ENCODE measurements around the gene ICAM1. TPM values are rescaled to one million over a fixed set of nuclear protein-coding genes. Genes with fewer than 3 reads are reported as not detected.
"Not testable (repeated sequence)": the region's sequence is repeated elsewhere in the genome, so short reads cannot be mapped to it uniquely, and the experiment has no call there.

Gene ICAM1
- total RNA-seq, 1 experiment from 2014 or later: 147 TPM

DNA sequence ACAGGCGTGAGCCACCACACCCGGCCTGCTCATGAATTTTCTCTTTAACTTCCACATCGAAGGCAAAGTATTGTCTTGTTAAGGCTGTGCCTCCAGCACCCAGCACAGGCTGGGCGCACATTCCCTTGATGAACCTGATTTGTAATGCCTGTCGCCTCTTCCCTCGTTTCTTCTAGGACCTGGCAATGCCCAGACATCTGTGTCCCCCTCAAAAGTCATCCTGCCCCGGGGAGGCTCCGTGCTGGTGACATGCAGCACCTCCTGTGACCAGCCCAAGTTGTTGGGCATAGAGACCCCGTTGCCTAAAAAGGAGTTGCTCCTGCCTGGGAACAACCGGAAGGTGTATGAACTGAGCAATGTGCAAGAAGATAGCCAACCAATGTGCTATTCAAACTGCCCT lies 3.7 kb downstream of the ICAM1 start:
- intact Hi-C loops (cut with micrococcal nuclease; ENCODE audit: unreplicated experiment): no loop called here
- Mint-ChIP-seq H3K27me3 (ENCODE audit: unreplicated experiment) (no peaks in the 10 kb centered on the region), H3K4me1 (ENCODE audit: low read depth, unreplicated experiment) (peaks cover 15% of the 10 kb centered on the region), H3K9me3 (ENCODE audit: low read depth, unreplicated experiment) (no peaks in the 10 kb centered on the region), H3K27ac (ENCODE audit: unreplicated experiment) (no peak overlapping the region), H3K4me3 (ENCODE audit: low read depth, unreplicated experiment) (peak overlapping the region; percentile 24), H3K36me3 (ENCODE audit: insufficient read depth, unreplicated experiment) (peaks cover 93% of the 10 kb centered on the region)
- TF ChIP-seq, protein P1, sequence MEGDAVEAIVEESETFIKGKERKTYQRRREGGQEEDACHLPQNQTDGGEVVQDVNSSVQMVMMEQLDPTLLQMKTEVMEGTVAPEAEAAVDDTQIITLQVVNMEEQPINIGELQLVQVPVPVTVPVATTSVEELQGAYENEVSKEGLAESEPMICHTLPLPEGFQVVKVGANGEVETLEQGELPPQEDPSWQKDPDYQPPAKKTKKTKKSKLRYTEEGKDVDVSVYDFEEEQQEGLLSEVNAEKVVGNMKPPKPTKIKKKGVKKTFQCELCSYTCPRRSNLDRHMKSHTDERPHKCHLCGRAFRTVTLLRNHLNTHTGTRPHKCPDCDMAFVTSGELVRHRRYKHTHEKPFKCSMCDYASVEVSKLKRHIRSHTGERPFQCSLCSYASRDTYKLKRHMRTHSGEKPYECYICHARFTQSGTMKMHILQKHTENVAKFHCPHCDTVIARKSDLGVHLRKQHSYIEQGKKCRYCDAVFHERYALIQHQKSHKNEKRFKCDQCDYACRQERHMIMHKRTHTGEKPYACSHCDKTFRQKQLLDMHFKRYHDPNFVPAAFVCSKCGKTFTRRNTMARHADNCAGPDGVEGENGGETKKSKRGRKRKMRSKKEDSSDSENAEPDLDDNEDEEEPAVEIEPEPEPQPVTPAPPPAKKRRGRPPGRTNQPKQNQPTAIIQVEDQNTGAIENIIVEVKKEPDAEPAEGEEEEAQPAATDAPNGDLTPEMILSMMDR (IDR thresholded peaks at IDR 0.05; ENCODE audit: unreplicated experiment): no peak
- CTCF ChIA-PET: interaction anchor here (0.7 kb wide), 1 partner anchor 242 kb away, joined by 3 read pairs; no protein-coding TSS in a partner anchor
- no TSS peak for BruUV-seq (replicated peaks)
- DNase-seq: no peak

DNA sequence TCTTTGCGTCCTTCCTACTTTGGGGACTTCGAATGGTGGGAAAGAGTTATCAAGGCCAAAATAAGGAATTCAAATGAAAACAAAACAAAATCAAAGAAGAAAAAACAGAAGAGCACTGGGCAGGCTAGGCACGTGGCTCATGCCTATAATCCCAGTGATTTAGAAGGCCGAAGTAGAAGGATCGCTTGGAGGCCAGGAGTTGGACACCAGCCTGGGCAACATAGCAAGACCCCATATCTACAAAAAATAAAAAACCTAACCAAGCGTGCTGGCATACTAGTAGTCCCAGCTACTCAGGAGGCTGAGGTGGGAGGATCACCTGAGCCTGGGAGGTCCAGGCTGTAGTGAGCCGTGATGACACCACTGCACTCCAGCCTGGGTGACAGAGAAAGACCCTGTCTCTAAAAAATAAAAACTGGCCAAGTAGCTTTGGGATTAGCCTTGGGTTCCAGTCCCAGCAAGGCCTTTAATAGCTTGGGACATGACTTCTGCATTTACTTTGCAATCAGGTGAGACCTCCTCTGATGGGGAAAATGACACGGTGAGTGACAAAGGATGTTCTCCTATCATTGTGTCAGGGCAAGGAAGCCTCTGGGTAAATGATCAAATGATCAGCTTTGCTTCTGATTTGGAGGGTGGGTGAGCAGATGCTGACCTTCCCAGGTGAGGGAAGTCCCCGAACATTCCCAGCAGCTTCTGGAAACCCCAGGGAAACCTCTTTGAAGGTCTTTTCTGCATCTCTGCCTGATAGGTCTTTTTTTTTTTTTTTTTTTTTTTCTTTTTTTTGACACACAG lies 7.1 kb downstream of the ICAM1 start:
- Mint-ChIP-seq H3K4me3 (ENCODE audit: low read depth, unreplicated experiment) (no peak overlapping the region), H3K9me3 (ENCODE audit: low read depth, unreplicated experiment) (no peaks in the 10 kb centered on the region), H3K36me3 (ENCODE audit: insufficient read depth, unreplicated experiment) (peaks cover 80% of the 10 kb centered on the region), H3K27ac (ENCODE audit: unreplicated experiment) (no peak overlapping the region), H3K27me3 (ENCODE audit: unreplicated experiment) (no peaks in the 10 kb centered on the region), H3K4me1 (ENCODE audit: low read depth, unreplicated experiment) (peaks cover 15% of the 10 kb centered on the region)
- intact Hi-C loops (cut with micrococcal nuclease; ENCODE audit: unreplicated experiment): no loop called here
- no TSS peak for BruUV-seq (replicated peaks)
- no peak for DNase-seq
- TF ChIP-seq, protein P1 (IDR thresholded peaks at IDR 0.05; ENCODE audit: unreplicated experiment): no peak
- CTCF ChIA-PET: interaction anchor here (0.7 kb wide), 1 partner anchor 299 kb away, joined by 8 read pairs; no protein-coding TSS in a partner anchor

DNA sequence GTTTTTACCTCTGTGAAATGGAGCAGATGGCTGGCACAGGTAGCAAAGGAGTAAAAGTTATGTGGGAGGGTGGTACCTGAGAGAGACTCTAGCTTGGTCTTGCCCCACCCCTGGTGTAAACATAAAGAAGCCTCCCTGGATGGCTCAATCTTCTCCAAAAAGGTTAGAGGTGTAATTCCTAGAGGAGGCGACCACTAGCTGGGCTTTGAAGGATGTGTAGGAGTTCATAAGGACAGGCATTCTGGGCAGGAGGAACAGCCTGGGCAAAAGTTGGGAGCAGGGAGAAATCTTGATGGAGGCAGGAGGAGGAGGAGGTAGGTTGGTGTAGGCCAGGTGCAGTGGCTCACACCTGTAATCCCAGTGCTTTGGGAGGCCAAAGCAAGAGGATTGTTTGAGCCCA lies 8.0 kb downstream of the ICAM1 start:
- CTCF ChIA-PET: interaction anchor here (0.7 kb wide), 1 partner anchor 300 kb away, joined by 8 read pairs; no protein-coding TSS in a partner anchor
- no peak overlapping the region for H3K4me3 Mint-ChIP-seq (ENCODE audit: low read depth, unreplicated experiment)
- no peak for DNase-seq
- no TSS peak for BruUV-seq (replicated peaks)
- peaks cover 11% of the 10 kb centered on the region for H3K4me1 Mint-ChIP-seq (ENCODE audit: low read depth, unreplicated experiment)
- no peaks in the 10 kb centered on the region for H3K27me3 Mint-ChIP-seq (ENCODE audit: unreplicated experiment)
- peaks cover 74% of the 10 kb centered on the region for H3K36me3 Mint-ChIP-seq (ENCODE audit: insufficient read depth, unreplicated experiment)
- no peaks in the 10 kb centered on the region for H3K9me3 Mint-ChIP-seq (ENCODE audit: low read depth, unreplicated experiment)
- no peak overlapping the region for H3K27ac Mint-ChIP-seq (ENCODE audit: unreplicated experiment)
- TF ChIP-seq, protein P1 (IDR thresholded peaks at IDR 0.05; ENCODE audit: unreplicated experiment): no peak
- intact Hi-C loops (cut with micrococcal nuclease; ENCODE audit: unreplicated experiment): no loop called here

DNA sequence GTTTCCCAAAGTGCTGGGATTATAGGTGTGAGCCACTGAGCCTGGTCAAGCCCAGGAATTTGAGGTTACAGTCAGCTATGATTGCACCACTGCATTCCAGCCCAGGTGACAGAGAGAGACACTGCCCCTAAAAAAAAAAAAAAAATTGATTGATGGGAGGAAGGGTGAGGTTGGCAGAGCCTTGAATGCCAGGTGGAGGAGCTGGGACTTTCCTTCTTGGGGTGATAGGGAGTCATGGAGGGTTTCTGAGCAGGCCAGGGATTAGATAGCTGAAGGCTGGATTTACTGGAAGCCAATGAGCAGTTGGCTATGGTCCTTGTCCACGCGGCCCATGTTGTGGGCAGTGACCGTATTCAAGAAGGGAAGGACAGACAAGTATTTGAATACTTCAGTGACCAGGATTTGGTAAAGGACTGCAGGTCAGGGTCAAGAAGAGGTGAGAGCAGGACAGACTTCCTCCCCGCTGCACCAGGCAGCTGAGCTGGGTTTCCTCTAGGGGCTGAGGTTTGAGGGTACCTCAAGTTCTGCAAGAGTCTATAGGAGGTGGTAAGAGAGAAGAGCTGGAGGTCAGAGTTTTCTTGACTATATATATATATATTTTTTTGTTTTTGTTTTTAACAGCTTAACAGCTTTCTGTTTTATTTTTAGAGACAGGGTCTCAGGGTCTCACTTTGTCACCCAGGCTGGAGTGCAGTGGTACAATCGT lies 9.0 kb downstream of the ICAM1 start:
- no peak overlapping the region for H3K4me3 Mint-ChIP-seq (ENCODE audit: low read depth, unreplicated experiment)
- H3K27ac Mint-ChIP-seq (ENCODE audit: unreplicated experiment): peak overlapping the region; percentile 7
- CTCF ChIA-PET: interaction anchor here (1.0 kb wide), 1 partner anchor 9 kb away, joined by 3 read pairs; the partner anchor contains the start of gene ICAM1

DNA sequence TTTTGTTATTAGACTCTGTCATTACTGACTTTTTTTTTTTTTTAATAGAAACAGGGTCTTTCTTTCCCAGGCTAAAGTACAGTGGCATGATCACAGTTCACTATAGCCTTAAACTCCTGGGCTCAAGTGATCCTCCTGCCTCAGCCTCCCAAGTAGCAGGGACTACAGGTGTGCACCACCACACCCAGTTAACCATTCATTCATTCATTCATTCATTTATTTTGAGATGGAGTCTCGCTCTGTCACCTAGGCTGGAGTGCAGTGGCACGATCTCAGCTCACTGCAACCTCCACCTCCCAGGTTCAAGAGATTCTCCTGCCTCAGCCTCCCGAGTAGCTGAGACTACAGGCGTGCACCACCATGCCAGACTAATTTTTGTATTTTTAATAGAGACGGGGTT lies 11.1 kb downstream of the ICAM1 start:
- H3K4me3 Mint-ChIP-seq (ENCODE audit: low read depth, unreplicated experiment); H3K4me1 Mint-ChIP-seq (ENCODE audit: low read depth, unreplicated experiment); H3K9me3 Mint-ChIP-seq (ENCODE audit: low read depth, unreplicated experiment); DNase-seq; BruUV-seq (replicated peaks); intact Hi-C loops (cut with micrococcal nuclease; ENCODE audit: unreplicated experiment); H3K27me3 Mint-ChIP-seq (ENCODE audit: unreplicated experiment); CTCF ChIA-PET; H3K27ac Mint-ChIP-seq (ENCODE audit: unreplicated experiment): not testable (repeated sequence)
- peaks cover 65% of the 10 kb centered on the region for H3K36me3 Mint-ChIP-seq (ENCODE audit: insufficient read depth, unreplicated experiment)

More for the DNA sequence above, 9.0 kb downstream of the ICAM1 start:
- peaks cover 70% of the 10 kb centered on the region for H3K36me3 Mint-ChIP-seq (ENCODE audit: insufficient read depth, unreplicated experiment)
- no TSS peak for BruUV-seq (replicated peaks)
- no peaks in the 10 kb centered on the region for H3K27me3 Mint-ChIP-seq (ENCODE audit: unreplicated experiment)
- intact Hi-C loops (cut with micrococcal nuclease; ENCODE audit: unreplicated experiment): no loop called here
- peaks cover 1% of the 10 kb centered on the region for H3K4me1 Mint-ChIP-seq (ENCODE audit: low read depth, unreplicated experiment)
- DNase-seq: no peak
- TF ChIP-seq, protein P1 (IDR thresholded peaks at IDR 0.05; ENCODE audit: unreplicated experiment): no peak
- H3K9me3 Mint-ChIP-seq (ENCODE audit: low read depth, unreplicated experiment): no peaks in the 10 kb centered on the region
